Measurements from ENCODE around the gene SAP30BP. TPM values are rescaled to one million over a fixed set of nuclear protein-coding genes. Genes with fewer than 3 reads are reported as not detected.

Gene SAP30BP
- total RNA-seq, 4 donors from 2014 or later, result 67.0 to 104 (median 86.3) TPM

DNA sequence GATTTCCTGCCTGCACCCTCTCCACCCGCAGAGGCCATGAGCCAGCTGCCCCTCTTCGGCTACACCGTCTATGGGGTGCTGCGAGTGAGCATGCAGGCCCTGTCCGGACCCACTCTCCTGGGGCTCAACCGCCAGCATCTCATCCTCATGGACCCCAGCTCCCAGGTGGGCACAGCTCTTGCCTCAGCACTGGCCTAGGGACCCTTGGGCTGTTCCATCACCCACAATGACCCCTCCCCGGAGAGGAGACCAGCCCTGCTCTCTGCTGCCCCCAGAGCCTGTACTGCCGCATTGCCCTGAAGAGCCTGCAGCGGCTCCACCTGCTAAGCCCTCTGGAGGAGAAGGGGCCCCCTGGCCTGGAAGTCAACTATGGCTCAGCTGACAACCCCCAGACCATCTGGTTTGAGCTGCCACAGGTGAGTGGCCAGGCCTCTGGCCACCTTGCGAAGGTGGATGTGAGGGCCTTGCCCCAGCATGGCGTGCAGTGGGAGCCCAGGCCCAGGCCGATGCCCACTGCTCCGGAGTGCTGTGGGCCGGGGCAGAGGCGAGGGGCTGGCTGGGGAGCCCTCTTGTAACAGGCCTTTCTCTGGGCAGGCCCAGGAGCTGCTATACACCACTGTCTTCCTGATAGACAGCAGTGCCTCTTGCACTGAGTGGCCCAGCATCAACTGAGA, 41.2 kb upstream of the SAP30BP start:
- no peak overlapping the region for H3K27ac ChIP-seq
- no peak for TF ChIP-seq EP300 (IDR thresholded peaks at IDR 0.05)
- TF ChIP-seq, protein P1, sequence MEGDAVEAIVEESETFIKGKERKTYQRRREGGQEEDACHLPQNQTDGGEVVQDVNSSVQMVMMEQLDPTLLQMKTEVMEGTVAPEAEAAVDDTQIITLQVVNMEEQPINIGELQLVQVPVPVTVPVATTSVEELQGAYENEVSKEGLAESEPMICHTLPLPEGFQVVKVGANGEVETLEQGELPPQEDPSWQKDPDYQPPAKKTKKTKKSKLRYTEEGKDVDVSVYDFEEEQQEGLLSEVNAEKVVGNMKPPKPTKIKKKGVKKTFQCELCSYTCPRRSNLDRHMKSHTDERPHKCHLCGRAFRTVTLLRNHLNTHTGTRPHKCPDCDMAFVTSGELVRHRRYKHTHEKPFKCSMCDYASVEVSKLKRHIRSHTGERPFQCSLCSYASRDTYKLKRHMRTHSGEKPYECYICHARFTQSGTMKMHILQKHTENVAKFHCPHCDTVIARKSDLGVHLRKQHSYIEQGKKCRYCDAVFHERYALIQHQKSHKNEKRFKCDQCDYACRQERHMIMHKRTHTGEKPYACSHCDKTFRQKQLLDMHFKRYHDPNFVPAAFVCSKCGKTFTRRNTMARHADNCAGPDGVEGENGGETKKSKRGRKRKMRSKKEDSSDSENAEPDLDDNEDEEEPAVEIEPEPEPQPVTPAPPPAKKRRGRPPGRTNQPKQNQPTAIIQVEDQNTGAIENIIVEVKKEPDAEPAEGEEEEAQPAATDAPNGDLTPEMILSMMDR (IDR thresholded peaks at IDR 0.05), result peak in 1 of 2 donors; percentile 59
- H3K27me3 ChIP-seq, result no peaks in the 10 kb centered on the region
- 88% methylated on average over 5 of the region's 15 CpGs for WGBS
- peaks cover 56% of the 10 kb centered on the region for H3K36me3 ChIP-seq
- H3K4me1 ChIP-seq, result no peaks in the 10 kb centered on the region
- H3K4me3 ChIP-seq, result no peak overlapping the region
- DNase-seq (ENCODE audit: low spot score in 2 of 2), result no peak
- no peaks in the 10 kb centered on the region for H3K9me3 ChIP-seq

DNA sequence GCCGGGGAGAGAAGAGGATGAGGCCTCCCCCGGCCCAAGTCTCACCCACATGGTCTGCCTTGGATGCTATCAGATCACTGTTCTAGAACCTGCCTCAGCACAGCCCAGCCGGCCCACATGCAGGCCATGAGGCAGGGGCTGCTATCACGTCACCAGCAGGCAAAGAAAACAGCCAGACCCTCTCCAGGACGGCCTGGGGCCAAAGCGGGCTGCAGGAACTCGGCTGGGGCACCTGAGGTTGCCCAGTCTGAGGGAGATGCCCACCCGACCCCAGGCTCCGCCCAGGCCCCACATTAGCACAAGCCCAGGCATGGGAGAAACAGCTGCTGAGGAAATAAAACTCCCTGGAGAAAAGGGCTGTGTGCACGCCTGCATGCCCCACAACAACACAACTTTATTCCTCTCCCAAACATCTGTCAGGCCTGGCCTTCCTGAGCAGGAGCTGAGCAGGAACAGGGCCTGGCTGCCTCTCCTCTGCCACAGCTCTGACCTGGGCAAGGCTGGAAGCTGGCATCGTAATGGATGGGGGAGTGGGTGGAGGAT, 40.6 kb upstream of the SAP30BP start:
- TF ChIP-seq, protein P1 (IDR thresholded peaks at IDR 0.05), result no peak
- TF ChIP-seq POLR2AphosphoS5 (IDR thresholded peaks at IDR 0.05) (no peak), EP300 (IDR thresholded peaks at IDR 0.05) (no peak), POLR2A (IDR thresholded peaks at IDR 0.05) (no peak)
- peaks cover 56% of the 10 kb centered on the region for H3K36me3 ChIP-seq
- no peak overlapping the region for H3K27ac ChIP-seq
- no peaks in the 10 kb centered on the region for H3K4me1 ChIP-seq
- no peak overlapping the region for H3K4me3 ChIP-seq
- WGBS, result 70% methylated on average over 2 of the region's 11 CpGs
- no peaks in the 10 kb centered on the region for H3K27me3 ChIP-seq
- no peak for DNase-seq (ENCODE audit: low spot score in 2 of 2)
- H3K9me3 ChIP-seq, result no peaks in the 10 kb centered on the region

DNA sequence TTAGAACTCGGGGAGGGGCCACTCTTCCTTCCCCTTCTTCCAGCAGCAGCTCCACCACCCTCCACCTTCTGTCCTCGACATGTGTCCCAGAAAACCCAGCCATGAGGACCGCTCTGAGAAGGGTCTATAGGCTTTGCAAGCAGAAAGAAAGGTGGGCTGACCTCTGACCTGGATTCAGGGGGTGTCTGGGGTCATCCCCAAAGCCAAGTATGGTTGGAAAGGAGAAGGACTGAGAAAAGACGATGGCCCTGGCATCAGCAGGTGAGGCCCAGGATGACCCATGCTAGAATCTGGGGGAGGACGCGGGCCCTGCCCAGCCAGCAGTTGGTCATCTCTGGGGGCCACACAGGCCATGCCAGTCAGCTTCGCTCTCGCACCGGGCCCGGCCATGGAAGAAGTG, 40.0 kb upstream of the SAP30BP start:
- H3K4me3 ChIP-seq, result no peak overlapping the region
- TF ChIP-seq EP300 (IDR thresholded peaks at IDR 0.05) (no peak), POLR2AphosphoS5 (IDR thresholded peaks at IDR 0.05) (no peak), POLR2A (IDR thresholded peaks at IDR 0.05) (no peak)
- TF ChIP-seq, protein P1 (IDR thresholded peaks at IDR 0.05), result no peak
- WGBS, result 88% methylated on average over 9 of the region's 10 CpGs
- no peaks in the 10 kb centered on the region for H3K27me3 ChIP-seq
- H3K36me3 ChIP-seq, result peaks cover 56% of the 10 kb centered on the region
- no peak overlapping the region for H3K27ac ChIP-seq
- no peaks in the 10 kb centered on the region for H3K4me1 ChIP-seq
- no peak for DNase-seq (ENCODE audit: low spot score in 2 of 2)
- H3K9me3 ChIP-seq, result no peaks in the 10 kb centered on the region

DNA sequence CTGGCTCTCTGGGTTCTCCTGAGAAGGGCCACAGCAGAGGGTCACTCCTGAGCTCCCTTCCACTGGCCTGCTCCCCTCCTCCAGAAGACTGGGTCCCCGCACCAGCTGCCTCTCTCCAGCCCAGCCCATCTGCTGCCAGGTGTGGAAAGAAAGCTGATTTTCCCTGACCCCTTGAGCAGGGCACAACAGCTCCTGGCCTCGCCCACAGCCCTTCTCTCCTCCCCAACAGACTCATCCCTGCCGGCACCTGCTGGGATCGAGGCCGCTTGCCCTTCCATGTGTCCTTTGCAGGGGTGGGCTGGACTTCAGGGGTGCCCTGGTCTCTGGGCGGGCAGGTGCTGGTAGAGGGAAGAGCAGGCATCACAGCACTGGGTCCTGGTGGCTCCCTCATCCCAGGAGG, 38.7 kb upstream of the SAP30BP start:
- Histone ChIP-seq H3K27me3 (no peaks in the 10 kb centered on the region), H3K36me3 (peaks cover 55% of the 10 kb centered on the region), H3K4me3 (no peak overlapping the region), H3K4me1 (peaks cover 10% of the 10 kb centered on the region), H3K9me3 (no peaks in the 10 kb centered on the region), H3K27ac (no peak overlapping the region)
- 90% methylated on average over 5 of the region's 6 CpGs for WGBS
- DNase-seq (ENCODE audit: low spot score in 2 of 2), result no peak
- TF ChIP-seq POLR2A (IDR thresholded peaks at IDR 0.05) (no peak), POLR2AphosphoS5 (IDR thresholded peaks at IDR 0.05) (no peak), EP300 (IDR thresholded peaks at IDR 0.05) (no peak)
- TF ChIP-seq, protein P1 (IDR thresholded peaks at IDR 0.05), result no peak

DNA sequence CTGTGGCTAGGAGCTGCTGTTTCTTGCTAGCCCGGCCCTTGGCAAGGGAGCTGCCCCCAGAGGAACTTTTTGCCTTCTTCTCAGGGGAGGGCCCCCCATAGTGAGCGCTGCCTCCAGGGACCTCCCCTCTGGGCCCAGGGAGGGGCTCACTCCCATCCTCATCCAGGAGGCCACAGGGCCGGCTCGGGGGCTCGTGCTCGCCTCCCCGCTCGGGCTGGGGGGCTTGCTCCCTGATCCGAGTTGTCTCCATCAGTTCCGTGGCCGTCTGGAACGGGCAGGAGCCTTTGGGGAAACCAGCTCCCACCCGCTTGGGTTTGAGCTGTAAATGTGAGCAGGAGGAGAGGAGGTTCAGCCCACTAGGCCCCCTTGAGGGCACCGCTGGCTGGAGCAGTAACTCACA, 38.0 kb upstream of the SAP30BP start:
- peaks cover 53% of the 10 kb centered on the region for H3K36me3 ChIP-seq
- TF ChIP-seq, protein P1 (IDR thresholded peaks at IDR 0.05), result no peak
- TF ChIP-seq EP300 (IDR thresholded peaks at IDR 0.05), result no peak
- TF ChIP-seq POLR2AphosphoS5 (IDR thresholded peaks at IDR 0.05), result no peak
- TF ChIP-seq POLR2A (IDR thresholded peaks at IDR 0.05), result no peak
- H3K4me1 ChIP-seq, result peaks cover 17% of the 10 kb centered on the region
- no peaks in the 10 kb centered on the region for H3K27me3 ChIP-seq
- H3K4me3 ChIP-seq, result no peak overlapping the region
- 81% methylated on average over 5 of the region's 14 CpGs for WGBS
- DNase-seq (ENCODE audit: low spot score in 2 of 2), result no peak
- no peak overlapping the region for H3K27ac ChIP-seq
- H3K9me3 ChIP-seq, result no peaks in the 10 kb centered on the region

All from suprapubic skin (tissue), 4 donors.